NCI-H1417 treated with DMSO at 0.1 percent for 48 hours (cell line): ENCODE data around the gene CLK2.

Experiments used
- DNase-seq: peaks from one replicate; lab custom pipeline; 2025; lab: John Stamatoyannopoulos, UW

The CLK2 gene

GRCh38 chr1:155273343-155274245, at the start of gene CLK2:
Gene CLK2, minus strand, starts transcription at chr1:155273504. Its CDS starts 2,527 bp downstream, at chr1:155270977.
- peak; percentile 87 for DNase-seq

GRCh38 chr1:155322571-155322952, 49.3 kb upstream of the CLK2 start:
- DNase-seq: no peak

GRCh38 chr1:155321639-155322503, 48.6 kb upstream of the CLK2 start:
- no peak for DNase-seq

- DNase-seq: no peak
Observed at GRCh38 chr1:155320661-155321617, 47.6 kb upstream of the CLK2 start, which contains the start of gene RUSC1. Gene RUSC1, plus strand, starts transcription at chr1:155320894. Its CDS starts 880 bp downstream, at chr1:155321774.

- DNase-seq: no peak
Observed at GRCh38 chr1:155320252-155320651, 46.9 kb upstream of the CLK2 start.

DNA sequence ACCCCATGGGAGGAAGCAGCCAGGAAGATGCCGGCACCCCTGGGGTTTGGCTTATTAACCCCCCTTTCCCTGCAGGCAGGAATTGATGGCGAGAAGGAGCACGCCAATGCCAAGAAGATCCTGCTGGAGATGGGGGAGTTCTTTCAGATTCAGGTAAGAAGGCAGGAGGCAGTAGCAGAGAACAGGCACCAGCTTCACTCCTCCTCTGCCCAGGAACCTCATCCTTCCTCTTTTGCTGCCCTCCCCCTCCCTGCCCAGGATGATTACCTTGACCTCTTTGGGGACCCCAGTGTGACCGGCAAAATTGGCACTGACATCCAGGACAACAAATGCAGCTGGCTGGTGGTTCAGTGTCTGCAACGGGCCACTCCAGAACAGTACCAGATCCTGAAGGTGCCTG, 46.2 kb upstream of the CLK2 start:
- DNase-seq: no peak

DNA sequence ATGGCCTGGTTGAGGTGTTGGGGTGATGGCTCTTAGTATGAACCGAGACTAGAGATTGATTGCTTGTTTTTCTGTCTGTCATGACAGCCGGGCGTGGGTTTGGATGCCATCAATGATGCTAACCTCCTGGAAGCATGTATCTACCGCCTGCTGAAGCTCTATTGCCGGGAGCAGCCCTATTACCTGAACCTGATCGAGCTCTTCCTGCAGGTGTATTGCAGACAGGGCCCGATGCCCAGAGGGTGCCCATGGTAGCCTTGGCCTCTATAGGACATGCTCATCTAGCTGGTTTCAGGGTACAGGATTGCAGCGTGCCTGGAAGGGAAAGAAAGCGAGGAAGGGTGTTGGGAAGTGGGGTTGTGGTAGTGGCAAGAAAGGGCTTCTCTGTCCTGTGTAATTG, 44.8 kb upstream of the CLK2 start:
- no peak for DNase-seq

DNA sequence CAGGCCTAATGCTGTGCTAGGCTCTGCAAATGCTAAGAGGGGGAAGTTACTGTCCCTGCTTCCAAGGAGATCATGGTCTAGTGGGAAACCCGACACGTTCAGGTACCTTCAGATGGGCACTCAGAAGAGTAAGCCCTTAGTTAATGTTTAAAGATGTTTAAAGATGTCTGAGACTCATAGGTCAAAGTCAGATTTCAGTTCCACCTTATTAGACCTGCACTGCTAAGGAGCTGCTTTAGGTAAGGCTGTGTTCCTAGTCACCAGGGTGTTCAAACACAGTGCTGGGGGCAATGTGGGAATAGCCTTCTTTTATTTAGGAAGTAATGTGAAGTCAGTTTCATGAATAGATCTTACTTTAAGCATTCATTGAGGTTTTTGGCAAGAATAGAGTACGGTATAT, 43.6 kb upstream of the CLK2 start:
- no peak for DNase-seq

- DNase-seq: no peak
Observed at GRCh38 chr1:155313261-155313660, 40.0 kb upstream of the CLK2 start.

- DNase-seq: no peak
Observed at GRCh38 chr1:155309423-155310021, 36.2 kb upstream of the CLK2 start.

DNA sequence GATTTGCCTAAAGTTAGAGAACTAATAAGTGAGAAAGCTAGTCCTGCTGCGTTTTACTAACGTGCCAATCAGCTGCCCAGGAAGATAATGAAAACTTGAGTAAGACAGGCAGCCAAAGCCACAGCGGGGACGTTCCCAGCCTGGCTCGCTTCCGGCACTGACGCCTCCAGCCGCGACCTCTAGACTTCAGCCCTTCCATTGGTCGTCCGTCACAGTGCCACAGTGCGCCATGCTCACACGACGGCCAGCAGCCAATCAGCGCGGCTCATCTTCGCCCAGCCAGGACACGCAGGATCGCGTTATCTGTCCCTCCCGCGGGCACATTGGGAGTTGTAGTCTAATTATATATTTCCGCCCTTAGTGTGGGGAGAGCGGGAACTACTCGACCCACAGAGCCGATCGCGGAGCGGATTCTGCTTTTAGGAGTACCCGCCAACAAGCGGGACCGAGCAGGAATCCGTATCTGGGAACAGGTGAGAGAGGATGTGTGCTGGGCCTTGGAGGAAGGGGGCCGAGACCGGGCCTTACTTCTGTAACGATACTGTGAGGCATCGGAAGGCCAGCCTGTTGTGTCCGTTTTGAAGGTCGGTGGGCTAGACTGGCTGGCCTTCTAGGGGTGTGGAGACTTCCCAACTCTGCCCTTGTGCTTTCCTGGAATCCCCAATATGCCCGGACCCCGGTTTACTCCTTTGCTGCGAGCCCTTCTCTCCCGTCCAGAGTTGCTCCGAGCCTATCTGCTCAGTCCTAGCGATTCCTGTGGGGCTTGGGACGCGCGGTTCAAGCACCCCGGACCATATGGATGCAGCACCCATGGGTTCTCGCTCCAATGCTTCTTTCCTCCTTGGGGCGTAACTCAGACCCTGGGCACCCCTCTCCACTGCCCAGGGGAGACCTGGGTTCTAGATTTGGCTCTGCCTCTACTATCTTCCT, 35.5 kb upstream of the CLK2 start, which contains the start of gene FDPS:
FDPS (plus strand) TSS at position 374 of the 930 bp plus-strand sequence. CDS start 924 bp downstream, outside the sequence.
- DNase-seq: peak; percentile 89

DNA sequence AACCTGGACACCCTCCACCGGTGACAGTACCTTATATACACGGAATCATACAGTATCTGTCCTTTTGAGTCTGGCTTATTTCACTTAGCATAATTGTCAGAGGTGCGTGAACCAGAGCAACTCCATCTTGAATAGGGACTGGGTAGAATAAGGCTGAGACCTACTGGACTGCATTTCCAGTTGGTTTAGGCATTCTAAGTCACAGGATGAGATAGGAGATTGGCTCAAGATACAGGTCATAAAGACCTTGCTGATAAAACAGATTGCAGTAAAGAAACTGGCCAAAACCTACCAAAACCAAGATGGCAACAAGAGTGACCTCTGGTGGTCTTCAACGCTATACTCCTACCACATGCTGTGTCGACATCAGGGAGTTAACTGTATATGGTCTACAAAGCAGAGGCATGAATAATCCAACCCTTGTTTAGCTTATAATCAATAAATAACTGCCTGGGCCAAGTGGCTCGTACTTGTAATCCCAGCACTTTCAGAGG, 34.0 kb upstream of the CLK2 start:
- DNase-seq: no peak

GRCh38 chr1:155305881-155306391, 32.6 kb upstream of the CLK2 start:
- DNase-seq: no peak

GRCh38 chr1:155304558-155305063, 31.3 kb upstream of the CLK2 start:
- no peak for DNase-seq

DNA sequence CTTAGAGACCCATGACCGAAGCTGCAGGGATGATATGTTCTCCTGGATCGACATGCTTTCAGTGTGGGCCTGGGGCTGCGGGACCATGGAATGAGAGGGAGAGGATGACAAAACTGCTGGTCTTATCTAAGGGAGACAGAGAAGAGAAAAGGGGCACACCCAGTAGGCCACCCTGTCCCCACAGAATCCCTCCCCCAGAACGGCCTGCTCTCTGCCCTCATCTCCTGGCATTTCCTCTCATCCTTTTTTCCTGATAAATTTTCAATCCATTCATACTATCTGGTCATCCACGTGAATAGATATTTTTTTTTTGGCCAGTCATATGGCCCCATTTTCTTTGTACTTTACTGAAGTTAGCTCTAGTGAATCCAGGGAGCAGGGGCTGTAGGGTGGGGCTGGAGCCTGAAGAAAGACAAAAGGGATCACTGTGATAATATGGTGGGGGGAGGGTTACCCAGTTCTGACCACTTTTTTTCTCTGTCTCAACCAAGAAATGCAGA, 28.1 kb upstream of the CLK2 start, which contains the start of gene PKLR:
PKLR (minus strand) TSS at position 97 of the 500 bp plus-strand sequence; CDS start at position 54, 43 bp downstream.
- DNase-seq: no peak

GRCh38 chr1:155300553-155301329, 27.4 kb upstream of the CLK2 start:
- DNase-seq: no peak

GRCh38 chr1:155300024-155300423, 26.7 kb upstream of the CLK2 start:
- DNase-seq: no peak

DNA sequence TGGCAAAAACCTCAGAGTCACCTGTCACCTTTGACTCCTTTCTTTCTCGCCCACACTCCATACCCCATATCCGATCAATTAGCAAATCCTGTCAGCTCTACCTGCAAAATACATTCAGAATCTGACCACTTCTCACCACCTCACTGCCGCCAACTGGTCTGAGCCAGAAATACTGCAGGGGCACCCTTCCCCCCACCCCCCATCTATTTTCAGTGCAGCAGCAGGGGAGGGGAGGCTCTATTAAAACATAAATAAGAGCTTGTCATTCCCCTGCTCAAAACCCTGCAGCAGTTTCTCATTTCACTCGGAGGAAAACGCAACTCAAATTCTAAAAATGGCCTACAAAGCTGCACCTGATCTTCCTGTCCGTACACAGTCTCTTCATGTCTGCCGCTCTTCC, 24.1 kb upstream of the CLK2 start:
- DNase-seq: no peak
